A673 (cell line): ENCODE results near the gene CDYL. TPM values are rescaled to one million over a fixed set of nuclear protein-coding genes. Genes with fewer than 3 reads are reported as not detected.
"Not testable (repeated sequence)": the region's sequence is repeated elsewhere in the genome, so short reads cannot be mapped to it uniquely, and the experiment has no call there.

Experiments
- BruUV-seq: library from RNA; stranded (reverse); fragments of 400-500 nt; replicated peaks from 2 replicates; lab custom pipeline; 2021; lab: Mats Ljungman, UMichigan
- CTCF ChIA-PET: fragments of 300-600 bp; sonication (Branson Sonifier 250); formaldehyde crosslinking; loops from one replicate; lab custom pipeline; 2022; ENCODE audit warnings: antibody characterized with exemption; lab: Charles Lee
- POLR2A ChIA-PET: fragments of 300-600 bp; sonication (Branson Sonifier 250); formaldehyde crosslinking; loops from one replicate; lab custom pipeline; 2022; ENCODE audit warnings: antibody characterized with exemption; ENCODE audit not compliant: low non-redundant PET; lab: Charles Lee
- DNase-seq: peaks from one replicate; pipeline ENCODE4 v3.0.0-alpha.2; 2015; ENCODE audit warnings: low spot score
- H3K27ac ChIP-seq: fragments of 200-600 bp; sonication (generic); 2 replicates; pipeline ENCODE4 v1.5.1; 2016; ENCODE audit warnings: mixed run types, low read depth, mild to moderate bottlenecking, mixed read lengths, antibody characterized with exemption, low read length; ENCODE audit not compliant: poor library complexity, severe bottlenecking
- H3K27me3 ChIP-seq: fragments of 200-600 bp; sonication (generic); replicated peaks from 2 replicates; pipeline ENCODE4 v1.6.1; 2017; ENCODE audit warnings: mixed run types, low read depth, mild to moderate bottlenecking, mixed read lengths, antibody characterized with exemption, low read length; ENCODE audit not compliant: insufficient read depth, poor library complexity
- H3K36me3 ChIP-seq: fragments of 200-600 bp; sonication (generic); 2 replicates; pipeline ENCODE4 v1.6.1; 2016; ENCODE audit warnings: mixed run types, mild to moderate bottlenecking, mixed read lengths, antibody characterized with exemption, low read length; ENCODE audit not compliant: insufficient read depth, poor library complexity, severe bottlenecking
- H3K4me1 ChIP-seq: fragments of 200-600 bp; sonication (generic); 2 replicates; pipeline ENCODE4 v1.6.1; 2017; ENCODE audit warnings: mixed run types, mild to moderate bottlenecking, mixed read lengths, antibody characterized with exemption, low read length; ENCODE audit not compliant: insufficient read depth, poor library complexity, severe bottlenecking
- H3K4me3 ChIP-seq: fragments of 200-600 bp; sonication (generic); 2 replicates; pipeline ENCODE4 v1.5.1; 2016; ENCODE audit warnings: low read depth, mixed run types, mild to moderate bottlenecking, mixed read lengths, low read length; ENCODE audit not compliant: poor library complexity, severe bottlenecking
- H3K9me3 ChIP-seq: fragments of 200-600 bp; sonication (generic); 2 replicates; pipeline ENCODE4 v1.6.1; 2016; ENCODE audit warnings: mixed run types, low read depth, mild to moderate bottlenecking, mixed read lengths, antibody characterized with exemption, low read length; ENCODE audit not compliant: poor library complexity, severe bottlenecking
- CTCF ChIP-seq: fragments of 300-800, 200-600 bp; sonication (generic); conservative IDR thresholded peaks from 2 replicates; pipeline ENCODE4 v1.5.1; 2017; ENCODE audit warnings: low read depth, mild to moderate bottlenecking, antibody characterized with exemption, low read length, moderate library complexity, mixed read lengths
- EZH2 ChIP-seq: fragments of 200-600 bp; sonication (generic); IDR thresholded peaks from 2 replicates; pipeline ENCODE4 v1.6.1; 2017; ENCODE audit warnings: borderline replicate concordance, low read depth, mild to moderate bottlenecking, mixed read lengths, antibody characterized with exemption, low read length; ENCODE audit not compliant: poor library complexity, severe bottlenecking
- intact Hi-C: fragments of 100-400 bp; cut with micrococcal nuclease; formaldehyde crosslinking; loops from one replicate; pipeline ENCODE4 v1.10.0; 2022; ENCODE audit not compliant: unreplicated experiment
- total RNA-seq: library from RNA; stranded (reverse); gene quantifications from 2 replicates; pipeline ENCODE4 v1.2.3, GENCODE V29; 2021

Gene CDYL
- total RNA-seq, 1 experiment from 2014 or later = 57.6 TPM

- no peaks in the 10 kb centered on the region for H3K27me3 ChIP-seq
- H3K36me3 ChIP-seq = peaks cover 9% of the 10 kb centered on the region
- intact Hi-C loops = no loop called here
- no peak overlapping the region for H3K27ac ChIP-seq
- POLR2A ChIA-PET = no interaction called here
- no TSS peak for BruUV-seq
- CTCF ChIA-PET = no interaction called here
- H3K9me3 ChIP-seq = peaks cover 20% of the 10 kb centered on the region
- DNase-seq = no peak
- no peaks in the 10 kb centered on the region for H3K4me1 ChIP-seq
- 0 out of 2 replicates have a peak, but pooled peaks have one; percentile 29 for TF ChIP-seq CTCF
- no peak for TF ChIP-seq EZH2
- no peak overlapping the region for H3K4me3 ChIP-seq
Measured at GRCh38 chr6:4848382-4849068, 72.3 kb downstream of the CDYL start.

- Histone ChIP-seq H3K27me3 (no peaks in the 10 kb centered on the region), H3K27ac (no peak overlapping the region), H3K36me3 (peaks cover 7% of the 10 kb centered on the region), H3K4me1 (no peaks in the 10 kb centered on the region), H3K4me3 (no peak overlapping the region), H3K9me3 (peaks cover 11% of the 10 kb centered on the region)
- POLR2A ChIA-PET = no interaction called here
- no peak for TF ChIP-seq CTCF
- TF ChIP-seq EZH2 = no peak
- DNase-seq = no peak
- no TSS peak for BruUV-seq
- CTCF ChIA-PET = no interaction called here
- intact Hi-C loops = no loop called here
Measured at GRCh38 chr6:4849226-4850022, 73.2 kb downstream of the CDYL start.

- no peaks in the 10 kb centered on the region for H3K36me3 ChIP-seq
- TF ChIP-seq CTCF (no peak), EZH2 (no peak)
- DNase-seq = no peak
- intact Hi-C loops = no loop called here
- no peaks in the 10 kb centered on the region for H3K27me3 ChIP-seq
- no peaks in the 10 kb centered on the region for H3K4me1 ChIP-seq
- ChIA-PET CTCF (no interaction called here), POLR2A (no interaction called here)
- no peak overlapping the region for H3K4me3 ChIP-seq
- no peak overlapping the region for H3K27ac ChIP-seq
- H3K9me3 ChIP-seq = peaks cover 3% of the 10 kb centered on the region
- no TSS peak for BruUV-seq
Measured at GRCh38 chr6:4851035-4851434, 74.8 kb downstream of the CDYL start.

- H3K27ac ChIP-seq = peak overlapping the region; percentile 19
- H3K27me3 ChIP-seq, intact Hi-C loops, BruUV-seq, POLR2A ChIA-PET, H3K9me3 ChIP-seq, H3K4me3 ChIP-seq, H3K4me1 ChIP-seq, CTCF ChIA-PET, H3K36me3 ChIP-seq: not testable (repeated sequence)
- peak; percentile 31 for DNase-seq
Measured at GRCh38 chr6:4852186-4852585, 76.0 kb downstream of the CDYL start.
